GM19025 (cell line): ENCODE data around the gene DERA.
"Not testable (repeated sequence)": the region's sequence is repeated elsewhere in the genome, so short reads cannot be mapped to it uniquely, and the experiment has no call there.

Experiments
- ATAC-seq: cut with Tn5 transposase; IDR thresholded peaks from one replicate; pipeline ENCODE4 v1.9.1; 2021; ENCODE audit warnings: mild to moderate bottlenecking, low read depth, moderate library complexity; ENCODE audit not compliant: unreplicated experiment

DERA gene

DNA sequence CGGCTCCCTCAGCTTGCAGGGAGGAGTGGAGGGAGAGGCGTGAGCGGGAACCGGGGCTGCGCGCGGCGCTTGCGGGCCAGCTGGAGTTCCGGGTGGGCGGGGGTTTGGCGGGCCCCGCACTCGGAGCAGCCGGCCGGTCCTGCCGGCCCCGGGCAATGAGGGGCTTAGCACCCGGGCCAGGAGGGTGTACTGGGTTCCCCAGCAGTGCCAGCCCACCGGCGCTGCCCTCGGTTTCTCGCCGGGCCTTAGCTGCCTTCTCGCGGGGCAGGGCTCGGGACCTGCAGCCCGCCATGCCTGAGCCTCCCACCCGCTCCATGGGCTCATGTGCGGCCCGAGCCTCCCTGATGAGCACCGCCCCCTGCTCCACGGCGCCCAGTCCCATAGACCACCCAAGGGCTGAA is 146.2 kb downstream of the DERA start:
- not testable (repeated sequence) for ATAC-seq

DNA sequence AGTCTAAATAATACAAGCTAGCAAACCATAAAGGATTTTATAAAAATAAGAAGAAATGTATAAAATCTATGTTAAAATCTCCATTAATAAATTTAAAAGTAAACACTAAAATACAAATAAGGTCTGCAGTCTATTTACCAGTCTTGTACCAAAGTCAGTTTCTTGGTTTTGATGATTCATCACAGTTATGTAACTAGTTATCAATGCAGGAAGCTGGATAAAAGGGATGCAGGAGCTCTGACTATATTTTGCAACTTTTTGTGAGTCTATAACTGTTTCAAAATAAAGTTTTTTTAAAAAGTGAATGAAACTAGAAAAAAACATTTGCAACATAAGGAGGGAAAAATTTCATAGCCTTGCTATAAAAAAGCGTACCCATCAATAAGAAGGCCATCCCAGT is 151.5 kb downstream of the DERA start:
- no peak for ATAC-seq

DNA sequence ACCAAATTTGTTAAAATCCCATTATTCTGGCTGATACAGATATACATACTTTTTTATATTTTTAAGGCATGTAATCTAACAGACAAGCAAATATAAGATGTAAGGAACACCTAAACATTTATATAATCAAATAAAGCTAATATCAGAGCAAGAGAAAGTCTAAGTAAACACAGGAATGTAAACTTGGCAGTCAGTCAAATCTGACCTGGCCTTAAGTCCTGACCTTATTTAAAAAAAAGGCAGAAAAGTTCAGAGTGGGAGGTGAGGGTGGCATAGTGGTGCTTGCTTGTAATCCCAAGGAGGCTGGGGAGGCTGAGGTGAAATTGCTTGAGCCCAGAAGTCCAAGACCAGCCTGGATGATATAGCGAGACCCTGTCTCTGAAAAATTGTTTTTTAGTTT is 152.6 kb downstream of the DERA start:
- ATAC-seq: no peak

DNA sequence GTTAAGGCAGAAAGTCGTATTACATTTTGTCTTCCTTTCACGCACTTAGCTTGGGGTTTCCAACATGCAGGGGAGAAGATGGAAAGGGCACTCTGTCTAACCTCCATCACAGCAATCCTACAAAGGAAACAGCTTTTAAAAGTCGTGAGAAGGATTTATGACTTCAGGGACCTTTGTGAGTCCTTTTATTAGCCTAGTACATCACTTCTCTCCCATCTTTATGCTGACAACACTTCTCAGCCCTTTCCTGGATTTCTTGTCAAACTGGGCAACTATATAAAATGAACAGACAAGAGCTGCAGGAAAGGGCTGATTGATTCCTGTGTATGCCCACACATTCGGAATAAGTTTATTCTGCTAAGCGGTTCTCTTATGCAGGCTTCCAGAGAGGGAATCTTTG is 159.0 kb downstream of the DERA start:
- ATAC-seq: no peak

DNA sequence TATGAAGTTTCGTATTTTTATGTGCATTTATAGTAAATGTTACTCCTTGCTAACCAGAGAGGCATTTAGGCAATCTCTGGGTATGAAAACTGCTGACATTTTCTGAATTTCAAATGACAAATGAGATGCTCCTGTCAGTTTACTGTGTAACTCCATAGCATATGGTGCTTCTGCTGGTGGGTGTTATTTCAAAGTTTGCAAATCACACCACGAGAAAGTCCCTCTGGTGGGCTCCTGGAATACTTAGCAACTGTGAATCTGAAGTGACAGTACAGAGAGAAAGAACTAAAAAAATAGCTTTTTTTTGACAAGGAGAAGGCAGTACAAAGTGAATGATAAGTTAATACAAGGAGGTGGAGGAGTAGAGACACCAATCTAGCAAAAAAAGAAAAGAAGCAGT is 161.5 kb downstream of the DERA start:
- ATAC-seq: no peak

DNA sequence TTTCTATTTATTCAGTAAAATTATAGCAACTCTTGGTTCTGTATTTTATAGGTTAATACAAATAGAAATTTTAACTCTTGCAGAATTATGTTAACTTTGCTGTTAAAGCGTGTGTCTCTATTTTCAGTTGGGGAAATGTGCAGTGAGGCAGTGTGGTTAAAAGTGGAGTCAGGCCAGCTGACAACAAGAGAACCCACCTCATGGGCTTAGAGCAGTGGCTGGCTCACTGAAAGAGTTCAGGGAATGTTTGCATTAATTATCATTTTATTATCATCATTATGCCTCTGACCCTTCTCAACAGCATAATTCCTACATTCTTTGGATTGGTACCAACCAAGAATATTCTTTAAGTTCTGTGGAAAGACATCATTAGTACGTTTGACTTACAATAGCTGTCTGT is 163.8 kb downstream of the DERA start:
- no peak for ATAC-seq

DNA sequence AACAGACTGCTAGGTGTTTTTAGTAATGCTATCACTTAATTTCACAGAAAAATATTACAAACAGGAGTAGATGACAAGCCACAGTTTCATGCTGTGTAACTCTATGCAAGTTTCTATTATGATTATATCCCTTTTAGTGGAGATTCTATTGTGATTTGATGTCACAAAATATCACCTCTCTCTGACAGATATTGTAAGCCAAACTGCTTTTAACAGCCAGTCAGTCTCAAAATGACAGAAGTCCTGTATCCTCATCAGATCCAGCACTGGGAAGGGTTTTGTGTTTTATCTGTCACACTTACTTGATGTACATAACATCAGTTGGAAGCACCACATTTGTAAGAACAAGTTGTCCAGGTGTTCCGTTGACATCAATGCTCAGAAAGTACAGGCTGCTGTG is 164.8 kb downstream of the DERA start:
- ATAC-seq: no peak

DNA sequence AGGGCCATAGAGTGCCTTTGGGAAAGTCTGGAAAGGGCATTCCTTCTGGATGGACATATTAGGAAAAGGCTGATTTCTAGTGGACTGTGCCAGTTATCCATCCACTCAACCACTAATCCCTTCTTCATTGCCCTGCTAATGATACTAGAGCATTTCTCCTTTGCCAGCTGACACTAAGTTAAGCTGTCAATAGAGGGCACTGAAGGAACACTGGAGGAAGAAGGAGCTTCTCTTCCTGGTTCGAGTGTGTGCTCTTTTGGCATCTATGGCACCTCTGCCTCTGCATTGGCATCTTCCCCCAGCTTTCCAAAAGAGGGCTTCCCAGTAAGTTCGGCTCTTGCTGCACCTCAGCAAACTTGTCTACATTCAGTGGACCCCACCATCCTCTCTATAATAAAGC is 165.4 kb downstream of the DERA start:
- peak; percentile 81 for ATAC-seq

DNA sequence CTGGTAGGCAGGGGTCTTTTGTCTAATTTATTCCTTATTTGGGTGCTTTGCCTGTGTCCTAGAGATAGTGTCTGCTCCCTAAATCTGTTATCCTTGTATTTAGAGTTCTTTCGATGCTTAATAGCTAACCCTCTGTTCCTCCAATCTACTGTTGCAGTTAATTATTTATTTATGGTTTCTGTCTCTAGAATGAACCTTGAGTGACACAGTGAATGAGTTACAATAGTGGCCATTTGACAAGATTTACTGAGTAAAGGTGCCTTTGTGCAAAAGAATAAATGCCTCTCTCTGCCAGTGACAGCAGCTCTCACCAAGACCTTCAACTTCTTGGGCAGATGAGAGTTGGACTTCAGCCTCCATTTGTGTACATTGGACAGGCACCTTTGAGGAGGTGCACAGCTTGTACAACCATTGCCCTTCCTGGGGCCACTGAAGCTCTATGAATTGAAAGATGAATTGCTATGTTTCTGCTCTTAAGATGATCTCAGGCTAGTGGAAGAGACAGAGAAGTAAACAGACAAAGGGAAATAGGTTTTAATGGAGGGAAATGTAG is 165.9 kb downstream of the DERA start:
- peak; percentile 31 for ATAC-seq

DNA sequence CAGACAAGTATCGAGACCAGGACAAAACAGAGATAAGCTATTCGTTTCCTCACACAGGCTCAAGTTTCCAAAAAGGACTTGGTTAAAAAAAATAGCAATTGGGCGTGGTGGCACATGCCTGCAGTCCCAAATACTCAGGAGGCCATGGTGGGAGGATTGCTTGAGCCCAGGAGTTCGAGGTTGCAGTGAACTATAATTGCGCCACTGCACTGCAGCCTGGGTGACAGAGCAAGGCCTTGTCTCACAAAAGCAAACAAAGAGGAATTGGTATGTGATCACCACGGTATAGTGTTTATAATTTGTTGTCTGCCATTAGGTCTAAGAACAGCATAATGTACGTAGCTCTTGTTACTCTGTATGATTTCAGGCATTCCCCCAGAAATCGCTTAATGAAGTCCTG is 175.3 kb downstream of the DERA start:
- no peak for ATAC-seq

DNA sequence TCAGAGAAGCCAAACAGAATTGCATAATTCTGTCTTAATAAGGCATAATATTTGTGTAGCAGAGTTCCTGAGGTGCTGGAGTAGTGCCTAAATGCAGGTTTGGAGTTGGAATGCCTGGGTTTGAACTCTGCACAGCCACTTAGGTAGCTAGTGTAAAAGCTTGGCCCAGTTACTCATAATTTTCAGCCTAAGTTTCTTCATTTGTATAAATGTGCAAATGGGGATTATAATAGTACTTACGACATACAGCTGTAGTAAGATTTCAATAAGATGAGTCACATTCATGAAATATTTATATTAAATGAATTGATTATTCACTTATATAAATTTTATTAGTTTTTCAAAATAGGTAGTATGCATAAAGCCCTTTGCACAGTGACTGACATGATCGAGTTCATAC is 175.8 kb downstream of the DERA start:
- no peak for ATAC-seq
